ENCODE data around the gene ERO1A. TPM values are rescaled to one million over a fixed set of nuclear protein-coding genes. Genes with fewer than 3 reads are reported as not detected.
A peak's percentile ranks its signal among the peaks of the same experiment; 100 is the strongest.

ERO1A gene
- total and polyA plus RNA-seq, 2 of the 4 experiments (the other 2 are of a cell fraction), result 29.7 to 44.6 TPM

- peak within 1 kb of the TSS; percentile 96 for H4K5ac ChIP-seq (ENCODE audit: low read depth, low read length)
- H4K91ac ChIP-seq (ENCODE audit: insufficient read depth, low read depth, low read length), result peak within 1 kb of the TSS; percentile 86
- ChIA-PET CTCF (no interaction called here), POLR2A (ENCODE audit: unreplicated experiment) (no interaction called here)
- no peaks in the 10 kb centered on the region for H3K27me3 ChIP-seq (ENCODE audit: control insufficient read depth, insufficient read depth, low read length)
- H3K79me1 ChIP-seq (ENCODE audit: low read depth in 1 of 2, low read length in 2 of 2), result peaks cover 2 to 38% of the 10 kb centered on the region in 2 experiments; a peak in 2 of 4 replicates
- H2BK5ac ChIP-seq (ENCODE audit: low read depth, low read length, poor library complexity, severe bottlenecking), result peak within 1 kb of the TSS; percentile 88
- H2BK20ac ChIP-seq (ENCODE audit: low read depth, low read length), result 0 out of 2 replicates have a peak within 1 kb of the TSS, but pooled peaks have one; percentile 0
- DNase-seq, result peak; percentile 83
- H4K8ac ChIP-seq (ENCODE audit: low read depth in 2 of 2, low read length in 2 of 2), result peak within 1 kb of the TSS; percentile 90 to 100
- H3K9me3 ChIP-seq (ENCODE audit: control insufficient read depth, insufficient read depth, low read length), result no peaks in the 10 kb centered on the region
- peak within 1 kb of the TSS; percentile 95 for H3K56ac ChIP-seq (ENCODE audit: extremely low read depth, insufficient read depth, low read length)
- peak within 1 kb of the TSS; percentile 92 for H2AFZ ChIP-seq (replicated peaks; ENCODE audit: low read length, poor library complexity)
- peak within 1 kb of the TSS; percentile 46; the same call in 1 of the 3 replicates for H2BK15ac ChIP-seq (ENCODE audit: low read depth, low read length)
- H2AK9ac ChIP-seq (replicated peaks; ENCODE audit: low read depth, low read length, poor library complexity), result peak within 1 kb of the TSS; percentile 88
- ATAC-seq (ENCODE audit: low read depth), result peak; percentile 98
- H4K20me1 ChIP-seq (ENCODE audit: insufficient read depth, low read length), result peaks cover 18% of the 10 kb centered on the region; the same call in 1 of the 2 replicates
- TF ChIP-seq CEBPB (IDR thresholded peaks at IDR 0.05; ENCODE audit: low read depth, low read length) (no peak), MAZ (IDR thresholded peaks at IDR 0.05; ENCODE audit: borderline replicate concordance, low read depth, low read length) (peak; percentile 79; the same call in 1 of the 2 replicates), POLR2A (IDR thresholded peaks at IDR 0.05; ENCODE audit: low read depth, low read length) (peak; percentile 93), BHLHE40 (IDR thresholded peaks at IDR 0.05; ENCODE audit: low read depth, low read length) (no peak), RFX5 (IDR thresholded peaks at IDR 0.05; ENCODE audit: low read depth, low read length) (no peak), MXI1 (IDR thresholded peaks at IDR 0.05; ENCODE audit: borderline replicate concordance, low read depth, low read length) (0 out of 2 replicates have a peak, but pooled peaks have one; percentile 8), NFE2L2 (IDR thresholded peaks at IDR 0.05; ENCODE audit: low read depth, low read length) (no peak), CHD1 (IDR thresholded peaks at IDR 0.05; ENCODE audit: low read depth, low read length) (0 out of 2 replicates have a peak, but pooled peaks have one; percentile 38)
- peaks cover 2% of the 10 kb centered on the region; the same call in 1 of the 2 replicates for H3K9me1 ChIP-seq (ENCODE audit: insufficient read depth, low read length)
- dilution Hi-C loops (cut with HindIII; ENCODE audit: low sequenced_read_pairs, unreplicated experiment) (no loop called here), in situ Hi-C loops (cut with MboI; ENCODE audit: low sequenced_read_pairs) (loop anchor here (25.0 kb wide), 1 partner anchor 695 kb away; no protein-coding TSS in a partner anchor), intact Hi-C loops (cut with micrococcal nuclease) (no loop called here)
- peak within 1 kb of the TSS; percentile 96 for H3K14ac ChIP-seq (replicated peaks; ENCODE audit: low read depth, low read length)
- H3K36me3 ChIP-seq (ENCODE audit: control insufficient read depth, insufficient read depth, low read length), result peaks cover 8% of the 10 kb centered on the region
- peaks cover 4% of the 10 kb centered on the region for H3K4me1 ChIP-seq (ENCODE audit: control insufficient read depth, insufficient read depth, low read length)
- H3K18ac ChIP-seq (ENCODE audit: low read depth, low read length), result peak within 1 kb of the TSS; percentile 80
- peak within 1 kb of the TSS; percentile 93 for H3K4ac ChIP-seq (ENCODE audit: low read depth, low read length)
- peak within 1 kb of the TSS; percentile 93 for H3K23ac ChIP-seq (ENCODE audit: low read depth, low read length)
- H3K9ac ChIP-seq (ENCODE audit: low read depth, low read length), result peak within 1 kb of the TSS; percentile 98
- peak within 1 kb of the TSS; percentile 98 for H3K27ac ChIP-seq (ENCODE audit: insufficient read depth, low read length)
- no TSS peak for BruUV-seq (replicated peaks)
- 0% methylated on average over 16 of the region's 43 CpGs; no CpG with 5 or more reads in 1 of the 2 experiments for WGBS, 2 experiments (ENCODE audit: extremely low coverage in 2 of 2, insufficient read length in 1 of 2)
- H3K4me2 ChIP-seq (ENCODE audit: low read depth, low read length), result peak within 1 kb of the TSS; percentile 99
- peak within 1 kb of the TSS; percentile 72 for H2AK5ac ChIP-seq (ENCODE audit: low read depth, low read length)
- peak within 1 kb of the TSS; percentile 90 for H3K4me3 ChIP-seq (ENCODE audit: insufficient read depth, low read depth, low read length)
- H2BK120ac ChIP-seq (ENCODE audit: low read depth, low read length), result peak within 1 kb of the TSS; percentile 52
Observed at GRCh38 chr14:52706724-52707706, 11.7 kb upstream of the ERO1A start, which contains the start of gene PSMC6. PSMC6 (plus strand) TSS chr14:52707200; CDS start chr14:52707220, 20 bp downstream.
